GM19193 (cell line): ENCODE results near the gene CDAN1.

Experiments
- POLR2A ChIP-seq: IDR thresholded peaks from 4 replicates; pipeline ENCODE4 v1.6.1; 2011; ENCODE audit not compliant: insufficient read depth, insufficient read length; ENCODE audit errors: extremely low read depth

Gene CDAN1

DNA sequence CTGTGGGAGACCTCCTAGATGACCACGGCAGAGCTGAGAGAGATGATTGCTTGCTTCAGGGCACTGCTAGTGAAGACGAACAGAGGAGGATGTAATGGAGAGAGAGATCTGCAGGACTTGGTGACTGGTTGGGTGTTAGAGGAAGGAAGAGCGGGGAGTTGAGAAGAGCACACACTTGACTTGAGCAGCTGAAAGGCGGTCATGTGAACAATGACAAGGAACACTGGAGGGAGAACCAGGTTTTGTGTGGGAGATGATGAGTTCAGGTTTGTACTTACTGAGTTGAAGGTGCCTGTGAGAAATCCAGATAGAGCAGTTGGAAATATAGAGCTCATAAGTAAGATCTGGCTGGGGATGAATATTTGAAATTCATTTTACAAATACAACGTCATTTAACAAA lies 40.3 kb downstream of the CDAN1 start:
- TF ChIP-seq POLR2A, result no peak

DNA sequence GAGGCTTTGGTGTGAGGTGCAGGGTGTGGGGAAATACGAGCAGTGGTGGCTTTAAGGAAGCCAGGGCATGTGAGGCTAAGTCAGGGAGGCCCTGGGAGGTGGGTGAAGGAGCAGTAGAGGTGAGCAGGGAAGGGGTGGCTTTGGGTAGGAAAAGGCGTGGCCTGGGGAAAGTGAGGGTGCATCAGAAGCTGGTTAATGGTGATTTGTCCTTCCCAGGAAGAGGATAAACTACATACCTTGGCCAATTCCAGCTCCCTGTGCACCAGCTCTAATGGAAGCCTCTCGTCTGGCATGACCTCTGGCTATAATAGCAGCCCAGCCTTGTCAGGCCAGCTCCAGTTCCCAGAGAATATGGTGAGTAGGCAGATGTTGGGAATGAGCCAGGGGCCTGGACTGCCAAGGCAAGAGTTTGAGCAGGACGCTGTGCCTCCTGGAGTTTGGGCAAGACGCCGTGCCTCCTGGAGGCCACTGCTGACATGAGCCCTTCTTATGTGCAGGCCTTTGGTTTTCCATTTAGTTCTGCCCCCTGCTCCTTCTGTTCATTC lies 41.3 kb downstream of the CDAN1 start:
- no peak for TF ChIP-seq POLR2A

DNA sequence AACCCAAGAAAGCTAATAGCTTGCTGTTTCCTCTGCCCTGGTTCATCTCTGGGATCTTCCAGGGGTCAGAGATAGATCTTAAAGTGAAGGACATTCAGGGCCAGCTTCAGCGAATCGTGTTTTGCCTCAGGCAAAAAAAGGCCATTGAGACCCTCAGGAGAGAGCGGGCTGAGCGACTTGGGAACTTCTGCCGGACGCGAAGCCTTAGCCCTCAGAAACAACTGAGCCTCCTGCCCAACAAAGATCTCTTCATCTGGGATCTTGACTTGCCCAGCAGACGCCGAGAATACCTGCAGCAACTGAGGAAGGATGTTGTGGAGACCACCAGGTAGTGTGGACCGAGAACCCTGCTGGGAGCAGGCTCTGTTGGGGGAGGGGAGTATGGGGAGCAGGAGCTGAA lies 42.5 kb downstream of the CDAN1 start:
- no peak for TF ChIP-seq POLR2A

DNA sequence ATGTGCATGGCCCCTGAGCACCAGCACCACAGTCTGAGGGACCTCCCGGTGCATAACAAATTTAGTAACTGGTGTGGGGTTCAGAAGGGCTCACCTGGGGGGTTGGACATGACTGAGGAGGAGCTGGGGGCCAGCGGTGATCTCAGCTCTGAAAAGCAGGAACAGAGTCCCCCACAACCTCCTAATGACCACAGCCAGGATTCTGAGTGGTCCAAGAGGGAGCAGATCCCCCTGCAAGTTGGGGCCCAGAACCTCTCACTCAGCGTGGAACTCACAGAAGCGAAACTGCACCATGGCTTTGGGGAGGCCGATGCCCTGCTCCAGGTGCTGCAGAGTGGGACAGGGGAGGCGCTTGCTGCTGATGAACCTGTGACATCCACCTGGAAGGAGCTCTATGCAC lies 43.0 kb downstream of the CDAN1 start:
- no peak for TF ChIP-seq POLR2A

DNA sequence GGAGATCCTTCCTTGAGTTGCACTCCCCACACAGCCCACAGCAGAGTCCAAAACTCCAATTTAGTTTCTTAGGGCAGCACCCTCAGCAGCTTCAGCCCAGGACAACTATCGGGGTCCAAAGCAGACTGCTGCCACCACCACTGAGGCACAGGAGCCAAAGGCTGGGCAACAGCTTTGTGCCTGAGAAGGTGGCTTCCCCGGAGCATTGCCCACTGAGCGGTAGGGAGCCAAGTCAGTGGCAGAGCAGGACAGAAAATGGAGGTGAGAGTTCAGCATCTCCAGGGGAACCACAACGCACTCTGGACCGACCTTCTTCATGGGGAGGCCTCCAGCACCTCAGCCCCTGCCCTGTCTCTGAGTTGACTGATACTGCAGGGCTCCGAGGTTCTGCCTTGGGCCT lies 43.4 kb downstream of the CDAN1 start:
- TF ChIP-seq POLR2A, result no peak

DNA sequence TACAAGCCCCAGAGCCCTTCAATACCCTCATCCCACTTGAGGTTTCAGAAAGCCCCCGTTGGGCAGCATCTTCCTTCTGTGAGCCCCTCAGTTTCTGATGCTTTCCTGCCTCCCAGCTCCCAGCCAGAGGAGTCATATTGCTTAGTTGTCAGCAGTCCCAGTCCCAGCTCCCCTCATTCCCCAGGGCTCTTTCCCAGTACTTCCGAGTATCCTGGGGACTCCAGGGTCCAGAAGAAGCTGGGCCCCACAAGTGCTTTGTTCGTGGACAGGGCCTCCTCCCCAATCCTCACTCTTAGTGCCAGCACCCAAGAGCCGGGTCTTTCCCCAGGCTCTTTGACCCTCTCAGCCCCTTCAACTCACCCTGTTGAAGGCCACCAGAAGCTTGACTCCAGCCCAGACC lies 43.9 kb downstream of the CDAN1 start:
- TF ChIP-seq POLR2A, result no peak

DNA sequence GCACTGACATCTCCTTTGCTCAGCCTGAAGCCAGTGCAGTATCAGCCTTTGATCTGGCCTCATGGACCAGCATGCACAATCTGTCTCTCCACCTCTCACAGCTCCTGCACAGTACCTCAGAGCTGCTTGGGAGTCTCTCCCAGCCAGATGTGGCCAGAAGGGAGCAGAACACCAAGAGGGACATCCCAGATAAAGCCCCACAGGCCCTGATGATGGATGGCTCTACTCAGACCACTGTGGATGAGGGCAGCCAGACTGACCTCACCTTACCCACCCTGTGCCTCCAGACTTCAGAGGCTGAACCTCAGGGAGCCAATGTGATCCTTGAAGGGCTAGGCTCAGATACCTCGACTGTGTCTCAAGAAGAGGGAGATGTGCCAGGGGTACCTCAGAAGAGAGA lies 44.4 kb downstream of the CDAN1 start:
- no peak for TF ChIP-seq POLR2A

DNA sequence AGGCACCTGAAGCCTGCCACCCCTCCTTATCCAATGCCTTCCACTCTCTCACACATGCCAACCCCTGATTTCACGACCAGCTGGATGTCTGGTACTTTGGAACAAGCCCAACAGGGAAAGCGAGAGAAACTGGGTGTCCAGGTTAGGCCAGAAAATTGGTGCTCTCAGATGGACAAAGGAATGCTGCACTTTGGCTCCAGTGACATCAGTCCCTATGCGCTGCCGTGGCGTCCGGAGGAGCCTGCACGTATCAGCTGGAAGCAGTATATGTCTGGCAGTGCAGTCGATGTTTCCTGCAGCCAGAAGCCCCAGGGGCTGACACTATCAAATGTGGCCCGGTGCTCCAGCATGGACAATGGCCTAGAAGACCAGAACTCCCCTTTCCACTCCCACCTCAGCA lies 45.2 kb downstream of the CDAN1 start:
- no peak for TF ChIP-seq POLR2A

DNA sequence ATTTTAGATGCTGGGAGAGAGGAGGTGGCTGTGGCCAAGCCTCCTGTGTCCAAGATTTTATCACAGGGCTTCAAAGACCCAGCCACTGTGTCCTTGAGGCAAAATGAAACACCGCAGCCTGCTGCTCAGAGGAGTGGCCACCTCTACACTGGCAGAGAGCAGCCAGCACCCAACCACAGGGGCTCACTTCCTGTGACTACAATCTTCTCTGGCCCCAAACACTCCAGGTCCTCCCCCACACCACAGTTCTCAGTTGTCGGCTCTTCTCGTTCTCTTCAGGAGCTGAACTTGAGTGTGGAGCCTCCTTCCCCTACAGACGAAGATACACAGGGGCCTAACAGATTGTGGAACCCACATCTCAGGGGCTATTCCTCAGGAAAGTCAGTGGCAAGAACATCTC lies 45.6 kb downstream of the CDAN1 start:
- TF ChIP-seq POLR2A, result no peak

DNA sequence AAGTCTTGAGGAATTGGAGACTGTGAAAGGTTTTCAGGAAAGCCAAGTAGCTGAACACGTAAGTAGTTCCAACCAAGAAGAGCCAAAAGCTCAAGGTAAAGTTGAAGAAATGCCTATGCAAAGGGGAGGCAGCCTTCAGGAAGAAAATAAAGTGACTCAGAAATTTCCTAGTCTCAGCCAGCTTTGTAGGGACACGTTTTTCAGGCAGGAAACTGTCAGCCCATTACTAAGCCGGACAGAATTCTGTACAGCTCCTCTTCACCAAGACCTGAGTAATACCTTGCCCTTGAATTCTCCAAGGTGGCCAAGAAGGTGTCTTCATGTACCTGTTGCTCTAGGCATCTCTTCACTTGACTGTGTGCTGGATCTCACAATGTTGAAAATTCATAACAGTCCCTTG lies 48.6 kb downstream of the CDAN1 start:
- no peak for TF ChIP-seq POLR2A

DNA sequence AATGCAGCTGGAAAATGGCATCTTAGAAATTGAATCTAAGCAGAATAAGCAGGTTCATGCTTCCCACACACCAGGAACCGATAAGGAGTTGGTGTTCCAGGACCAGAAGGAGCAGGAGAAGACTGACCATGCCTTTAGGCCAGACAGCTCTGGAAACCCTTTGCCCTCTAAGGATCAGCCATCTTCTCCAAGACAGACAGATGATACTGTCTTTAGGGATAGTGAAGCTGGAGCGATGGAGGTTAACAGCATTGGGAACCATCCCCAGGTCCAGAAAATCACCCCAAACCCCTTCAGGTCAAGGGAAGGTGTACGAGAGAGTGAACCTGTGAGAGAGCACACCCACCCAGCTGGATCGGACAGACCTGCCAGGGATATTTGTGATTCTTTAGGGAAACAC lies 49.2 kb downstream of the CDAN1 start:
- TF ChIP-seq POLR2A, result no peak

DNA sequence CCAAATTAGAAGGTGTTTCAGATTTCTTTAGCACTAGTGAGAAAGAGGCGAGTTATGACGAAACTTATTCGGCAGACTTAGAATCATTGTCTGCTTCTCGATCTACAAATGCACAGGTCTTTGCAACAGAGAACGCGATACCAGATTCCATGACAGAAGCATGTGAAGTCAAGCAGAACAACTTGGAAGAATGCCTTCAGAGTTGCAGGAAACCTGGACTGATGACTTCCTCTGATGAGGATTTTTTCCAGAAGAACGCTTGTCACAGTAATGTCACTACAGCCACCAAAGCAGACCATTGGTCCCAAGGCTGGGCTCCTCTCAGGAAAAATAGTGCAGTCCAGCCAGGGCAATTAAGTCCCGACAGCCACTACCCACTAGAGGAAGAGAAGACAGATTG lies 50.6 kb downstream of the CDAN1 start:
- no peak for TF ChIP-seq POLR2A

DNA sequence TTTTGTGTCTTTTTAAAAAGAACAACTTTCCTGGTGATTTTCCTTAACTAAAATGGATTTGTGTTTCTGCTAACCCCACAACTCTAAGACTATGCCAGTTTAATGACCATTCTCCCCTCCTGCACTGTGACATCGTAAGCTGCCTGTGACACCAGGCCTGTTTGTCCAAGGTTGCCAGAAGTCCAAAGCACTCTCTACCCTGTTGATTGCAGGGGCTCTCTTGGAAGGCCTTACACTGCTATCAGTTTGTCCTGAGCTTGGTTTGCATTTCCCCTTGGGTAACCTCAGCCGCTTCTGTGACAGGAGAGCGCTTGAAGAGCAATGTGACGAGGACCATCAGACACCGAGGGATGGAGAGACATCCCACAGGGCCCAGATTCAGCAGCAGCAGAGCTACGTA lies 55.8 kb downstream of the CDAN1 start:
- no peak for TF ChIP-seq POLR2A

DNA sequence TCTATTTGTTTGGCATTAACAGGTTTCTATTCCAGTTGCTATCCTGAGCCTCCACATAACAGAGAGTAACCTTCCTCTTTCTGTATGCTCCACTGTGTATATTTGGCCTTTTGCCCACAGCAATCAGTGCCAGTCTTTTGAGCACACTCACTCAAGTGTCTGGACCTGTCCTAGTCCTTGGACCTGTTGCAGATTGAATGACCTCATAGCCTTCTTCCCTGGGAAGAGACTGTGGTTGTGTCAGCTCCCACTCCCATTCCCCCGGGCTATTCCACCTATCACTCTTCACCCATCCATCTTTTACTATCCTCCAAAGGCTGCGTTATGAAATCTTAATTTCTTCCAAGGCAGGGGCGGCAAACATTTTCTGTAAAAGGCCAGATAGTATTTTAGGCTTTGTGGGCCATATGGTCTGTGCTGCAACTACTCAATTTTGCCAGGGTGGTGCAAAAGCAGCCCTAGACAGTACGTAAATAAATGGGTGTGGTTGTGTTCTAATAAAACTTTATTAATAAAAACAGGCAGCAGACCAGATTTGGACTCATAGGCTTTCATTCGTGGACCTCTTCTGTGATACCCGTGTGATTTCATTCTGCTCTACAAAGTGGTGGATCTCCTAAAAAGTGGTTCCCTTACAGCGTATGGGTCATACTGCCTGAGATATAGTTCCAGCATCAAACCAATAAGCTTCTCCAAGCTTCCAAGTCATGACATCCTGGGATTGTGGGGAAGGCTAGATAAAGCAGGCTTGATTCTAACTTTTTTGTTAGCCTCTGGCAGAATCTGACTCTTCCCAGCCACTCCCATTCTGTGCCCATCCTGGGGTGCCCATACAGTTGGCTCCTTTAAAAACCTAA lies 57.4 kb downstream of the CDAN1 start:
- no peak for TF ChIP-seq POLR2A

DNA sequence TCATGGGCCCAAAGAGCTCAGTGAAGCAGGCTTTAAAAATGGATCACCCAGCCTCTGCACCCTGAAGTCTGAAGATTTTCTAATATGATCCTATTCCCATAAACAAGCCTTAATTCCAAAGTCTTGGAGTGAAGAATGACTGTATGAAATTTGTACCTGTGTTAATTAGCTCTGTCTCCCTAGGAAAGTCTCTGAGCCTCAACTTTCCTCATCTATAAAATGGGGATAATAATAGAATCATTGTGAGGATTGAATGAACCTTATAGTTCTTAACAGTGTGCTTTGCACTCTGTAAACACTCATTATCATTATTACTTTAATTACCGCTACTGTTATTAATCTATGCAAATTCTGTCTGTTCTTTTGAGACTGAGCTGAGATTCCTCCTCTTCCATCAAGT lies 61.9 kb downstream of the CDAN1 start:
- no peak for TF ChIP-seq POLR2A

DNA sequence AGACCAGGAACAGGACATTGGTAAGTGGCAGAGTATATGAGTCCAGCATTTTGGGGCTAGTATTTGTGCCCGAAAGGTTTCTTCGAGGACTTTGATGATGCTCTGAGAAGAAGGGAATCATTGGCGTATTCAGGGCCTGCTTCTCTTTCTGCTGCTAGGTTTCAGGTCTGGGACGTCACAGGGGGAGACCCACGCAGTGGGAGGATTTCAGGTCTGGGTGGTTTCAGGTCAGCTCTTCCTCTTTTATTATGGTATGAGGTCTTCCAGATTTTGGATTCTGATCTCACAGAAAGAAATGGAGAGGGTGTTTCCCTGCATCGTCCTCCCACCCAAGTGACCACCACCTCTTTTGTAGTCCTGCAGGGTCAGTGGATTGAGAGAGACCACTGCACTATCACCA lies 62.5 kb downstream of the CDAN1 start:
- TF ChIP-seq POLR2A, result no peak
